Germinal center (tissue), 1 donor: ENCODE measurements around the gene ACOX1.
A peak's percentile ranks its signal among the peaks of the same experiment; 100 is the strongest.

Source experiments
- DNase-seq: peaks from one replicate; pipeline ENCODE4 v3.0.0; 2012; ENCODE audit warnings: mixed read lengths, low spot score

ACOX1 gene

GRCh38 chr17:75978938-75979704 lies at the start of gene ACOX1, which contains the start of gene TEN1:
TSS of gene ACOX1 (minus strand) at chr17:75979166. CDS start at chr17:75979073, 93 bp downstream.
TSS of gene TEN1 (plus strand) at chr17:75979240. CDS start at chr17:75986193, 6,953 bp downstream.
- peak; percentile 93 for DNase-seq

- DNase-seq: no peak
These were observed 48.3 kb upstream of the ACOX1 start, which contains the start of gene EVPL for GRCh38 chr17:76027159-76027839. TSS of gene EVPL (minus strand) at chr17:76027306. CDS start at chr17:76027198, 108 bp downstream.

GRCh38 chr17:76026714-76027158 lies 47.8 kb upstream of the ACOX1 start:
- no peak for DNase-seq

GRCh38 chr17:76025294-76025693 lies 46.3 kb upstream of the ACOX1 start:
- DNase-seq: no peak

GRCh38 chr17:76024353-76024752 lies 45.4 kb upstream of the ACOX1 start:
- DNase-seq: no peak

GRCh38 chr17:76023900-76024237 lies 44.9 kb upstream of the ACOX1 start:
- no peak for DNase-seq

GRCh38 chr17:76022973-76023899 lies 44.3 kb upstream of the ACOX1 start:
- no peak for DNase-seq

GRCh38 chr17:76022285-76022684 lies 43.3 kb upstream of the ACOX1 start:
- no peak for DNase-seq

GRCh38 chr17:76019833-76020467 lies 41.0 kb upstream of the ACOX1 start:
- DNase-seq: no peak

GRCh38 chr17:76018801-76019200 lies 39.8 kb upstream of the ACOX1 start:
- DNase-seq: no peak

GRCh38 chr17:76018340-76018680 lies 39.3 kb upstream of the ACOX1 start:
- no peak for DNase-seq

GRCh38 chr17:76017481-76018339 lies 38.7 kb upstream of the ACOX1 start:
- no peak for DNase-seq

GRCh38 chr17:76014925-76015261 lies 35.9 kb upstream of the ACOX1 start:
- DNase-seq: no peak

GRCh38 chr17:76014100-76014924 lies 35.3 kb upstream of the ACOX1 start:
- peak; percentile 86 for DNase-seq

GRCh38 chr17:76013377-76013932 lies 34.5 kb upstream of the ACOX1 start:
- DNase-seq: no peak

GRCh38 chr17:76011951-76012350 lies 33.0 kb upstream of the ACOX1 start:
- no peak for DNase-seq

- no peak for DNase-seq
These were observed 31.1 kb upstream of the ACOX1 start for GRCh38 chr17:76009969-76010661.

GRCh38 chr17:76009447-76009846 lies 30.5 kb upstream of the ACOX1 start:
- DNase-seq: no peak
